HG03432 (cell line): ENCODE measurements around the gene FAM118A.
A peak's percentile ranks its signal among the peaks of the same experiment; 100 is the strongest.
"Not testable (repeated sequence)": the region's sequence is repeated elsewhere in the genome, so short reads cannot be mapped to it uniquely, and the experiment has no call there.

Experiments used
- ATAC-seq: cut with Tn5 transposase; IDR thresholded peaks from one replicate; pipeline ENCODE4 v1.9.1; 2021; ENCODE audit warnings: mild to moderate bottlenecking, moderate library complexity; ENCODE audit not compliant: unreplicated experiment

The FAM118A gene

DNA sequence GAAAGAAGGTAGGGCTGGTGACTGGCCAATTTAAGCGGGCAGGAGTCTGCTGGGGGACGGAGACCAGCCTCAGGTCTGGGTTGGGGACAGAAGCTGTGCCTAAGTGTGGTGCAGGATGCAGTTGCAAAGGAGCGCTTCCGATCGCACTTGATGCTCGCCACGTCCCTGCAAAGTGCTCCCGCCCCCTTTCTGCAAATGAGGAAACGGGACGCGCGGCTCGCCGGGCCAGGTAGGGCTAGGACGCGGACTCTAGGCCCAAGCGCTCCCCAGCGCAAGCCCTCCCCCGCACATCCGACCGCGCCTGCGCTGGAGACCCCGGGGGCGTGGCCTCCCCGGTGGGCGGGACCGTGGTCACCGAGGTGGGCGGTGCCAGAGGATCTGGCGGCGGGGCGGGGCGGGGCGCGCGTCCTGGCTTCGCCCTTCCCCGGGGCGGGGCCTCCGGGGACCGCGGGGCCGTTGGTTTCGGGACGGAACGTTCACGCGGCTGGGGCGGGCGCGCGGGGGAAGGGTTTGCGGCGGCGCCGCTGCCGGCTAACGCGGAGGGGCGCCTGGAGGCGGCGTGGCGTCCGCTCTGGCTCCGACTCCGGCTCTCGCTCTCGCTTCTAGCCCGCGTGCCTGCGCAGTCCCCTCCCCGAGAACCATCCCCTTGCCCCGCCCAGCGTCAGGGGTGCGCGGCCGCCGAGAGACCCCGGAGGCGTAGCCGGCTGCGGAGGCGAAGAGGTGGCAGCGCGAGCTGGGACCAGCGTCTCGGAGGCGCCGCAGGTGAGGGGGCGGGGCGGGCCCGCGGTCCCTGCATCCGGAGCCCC, at the start of gene FAM118A:
TSS of gene FAM118A (plus strand) at position 513 of the 806 bp plus-strand sequence. CDS start 12,446 bp downstream, outside the sequence.
- ATAC-seq, result peak; percentile 80

DNA sequence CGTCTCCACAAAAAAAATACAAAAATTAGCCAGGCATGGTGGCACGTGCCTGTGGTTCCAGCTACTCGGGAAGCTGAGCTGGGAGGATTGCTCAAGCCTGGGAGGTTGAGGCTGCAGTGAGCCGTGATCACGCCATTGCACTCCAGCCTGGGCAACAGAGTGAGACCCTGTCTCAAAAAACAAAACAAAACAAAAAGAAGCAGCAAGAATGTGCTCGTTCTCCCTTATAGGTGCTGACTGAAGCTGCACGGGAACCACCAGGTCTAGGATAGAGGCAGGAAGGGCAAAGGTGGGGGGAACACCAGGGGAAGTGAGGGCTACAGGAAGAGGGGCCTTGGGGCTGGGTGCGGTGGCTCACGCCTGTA, 49.4 kb upstream of the FAM118A start:
- not testable (repeated sequence) for ATAC-seq

DNA sequence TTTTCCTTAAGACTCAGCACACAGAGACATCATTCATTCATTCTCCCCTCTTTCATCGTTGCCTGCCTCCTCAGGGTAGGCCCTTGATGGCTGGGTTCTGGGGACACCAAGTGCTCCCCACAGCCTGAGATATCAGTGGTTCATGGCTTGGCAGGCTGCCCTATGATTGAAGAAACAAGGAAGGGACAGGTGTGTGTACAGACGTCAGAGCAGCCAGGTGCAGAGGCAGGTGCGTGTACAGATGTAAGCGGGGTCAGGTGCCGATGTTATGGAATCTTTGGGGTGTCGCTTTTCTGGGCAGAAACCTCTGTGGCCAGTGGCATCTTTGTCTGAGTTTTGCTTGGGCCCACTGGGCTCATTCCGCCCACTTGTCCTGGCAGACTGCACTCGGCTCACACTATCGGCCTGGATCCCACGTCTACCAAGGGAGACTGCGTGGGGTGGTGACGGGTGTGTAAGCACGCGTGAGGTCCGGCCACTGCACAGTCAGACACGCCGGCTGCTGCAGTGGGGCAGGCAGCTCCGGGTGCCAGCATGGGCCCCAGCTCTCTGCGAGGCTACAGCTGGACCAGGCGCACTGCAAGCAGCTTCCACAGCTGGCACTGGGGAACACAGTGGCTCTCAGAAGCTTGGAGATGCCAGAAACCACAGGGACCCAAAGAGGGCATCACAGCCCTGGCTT, 48.2 kb upstream of the FAM118A start:
- ATAC-seq, result no peak

DNA sequence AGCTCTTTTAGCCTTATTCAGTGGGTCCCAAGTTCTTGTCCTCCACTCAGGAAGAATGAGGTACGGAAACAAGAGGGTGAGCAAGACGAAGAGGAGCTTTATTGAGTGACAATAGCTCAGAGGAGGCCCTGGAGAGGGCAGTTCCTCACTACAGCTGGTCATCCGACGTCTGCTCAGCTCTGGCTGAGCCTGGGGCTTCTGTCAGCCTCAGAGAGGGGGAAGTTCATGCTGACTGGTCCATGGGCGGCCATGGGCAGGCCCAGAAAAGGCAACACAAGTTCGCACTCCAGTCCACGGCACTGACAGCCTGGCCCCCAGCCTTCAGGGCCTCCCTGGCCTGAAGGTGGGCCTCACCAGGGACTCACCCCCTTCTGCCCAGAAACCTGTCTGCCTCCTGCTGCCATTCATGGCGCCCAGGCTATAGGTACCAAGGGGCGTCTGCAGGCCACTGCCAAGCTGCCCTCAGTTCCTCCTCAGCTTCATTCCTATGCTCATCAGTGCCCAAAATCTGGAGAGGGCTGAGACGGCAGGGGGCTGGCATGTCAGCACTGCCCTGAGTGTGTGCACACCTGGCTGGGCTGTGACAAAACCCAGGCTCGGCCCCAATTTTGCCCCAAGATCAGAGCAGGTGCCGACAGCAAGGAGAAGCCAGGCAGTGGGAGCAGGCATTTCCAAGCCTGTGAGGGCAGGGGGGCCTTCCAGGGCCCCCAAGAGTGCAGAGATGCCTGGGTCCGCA, 47.4 kb upstream of the FAM118A start:
- ATAC-seq, result no peak

DNA sequence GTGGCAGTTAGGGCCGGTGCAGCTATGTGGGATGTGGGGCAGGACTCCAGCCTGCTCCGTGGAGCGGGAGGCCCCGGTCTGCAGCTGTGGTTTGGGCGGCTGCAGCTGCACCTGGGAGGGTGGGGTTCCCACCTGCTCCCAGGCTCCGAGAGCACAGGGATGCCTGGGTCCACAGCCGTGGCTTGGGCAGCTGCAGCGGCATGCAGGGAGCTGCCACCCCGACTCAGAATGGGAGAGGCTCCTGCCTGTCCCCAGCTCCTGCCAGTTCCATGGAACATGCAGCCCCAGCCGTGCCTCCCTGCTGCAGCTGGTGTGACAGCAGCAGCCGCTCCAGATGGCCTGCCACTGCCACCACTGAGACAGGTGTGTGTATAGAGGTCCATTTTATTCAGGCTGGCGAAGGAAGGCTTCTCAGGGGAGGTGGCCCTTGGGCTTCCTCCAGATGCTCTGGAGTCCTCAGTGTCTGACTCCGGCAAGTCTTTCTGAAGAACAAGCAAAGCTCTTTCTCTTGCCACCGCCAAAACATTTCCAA, 46.7 kb upstream of the FAM118A start:
- ATAC-seq, result peak; percentile 31

DNA sequence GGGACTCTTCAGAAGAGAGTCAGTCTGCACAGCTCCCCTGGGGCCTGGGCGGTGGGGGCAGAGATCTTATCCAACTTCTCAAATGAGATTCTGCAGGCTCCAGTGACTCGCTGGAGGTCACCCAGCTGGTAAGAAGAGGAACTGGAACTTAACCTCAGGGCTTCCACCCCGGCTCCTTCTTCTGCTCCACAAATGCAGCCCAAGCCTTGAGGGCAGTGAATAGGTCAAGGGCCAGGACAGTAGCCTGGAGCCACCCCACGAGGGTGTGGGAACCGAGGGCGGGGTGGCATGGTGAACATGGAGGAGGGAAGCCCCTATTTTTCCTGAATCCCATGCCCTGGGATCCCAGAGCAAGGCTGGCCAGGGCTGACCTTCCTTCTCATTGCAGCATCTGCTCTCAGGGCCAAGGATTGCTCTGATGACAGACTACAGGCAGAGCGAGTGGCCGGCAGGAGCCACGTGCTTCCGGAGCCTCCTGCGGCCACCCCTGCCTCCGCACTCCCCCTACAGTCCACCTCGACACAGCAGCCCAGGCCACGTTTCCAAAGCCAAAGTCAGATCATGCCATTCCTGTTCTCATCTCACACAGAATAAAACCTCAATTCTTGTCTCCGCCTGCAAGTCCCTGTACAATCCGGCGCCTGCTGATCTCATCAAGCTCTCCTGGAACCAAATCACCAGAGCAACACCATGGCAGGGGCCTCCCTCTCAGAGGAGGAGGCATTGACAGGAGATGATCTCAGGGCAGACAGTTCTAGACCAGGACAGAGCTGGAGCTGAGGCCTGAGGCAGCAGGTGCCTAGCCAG, 46.1 kb upstream of the FAM118A start:
- ATAC-seq, result peak; percentile 84

DNA sequence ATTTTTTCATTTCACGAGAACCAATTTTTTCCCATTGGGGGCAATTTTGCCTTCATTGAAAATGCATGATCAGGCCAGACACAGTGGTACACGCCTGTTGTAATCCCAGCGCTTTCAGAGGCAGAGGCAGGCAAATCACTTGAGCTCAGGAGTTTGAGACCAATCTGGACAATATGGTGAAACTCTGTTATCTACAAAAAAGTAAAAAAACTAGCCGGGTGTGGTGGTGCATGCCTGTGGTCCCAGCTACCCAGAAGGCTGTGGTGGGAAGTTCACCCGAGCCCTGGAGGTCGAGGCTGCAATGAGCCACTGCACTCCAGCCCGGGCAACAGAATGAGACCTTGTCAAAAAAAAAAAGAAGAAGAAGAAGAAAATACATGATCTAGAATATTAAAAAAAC, 44.2 kb upstream of the FAM118A start:
- no peak for ATAC-seq

DNA sequence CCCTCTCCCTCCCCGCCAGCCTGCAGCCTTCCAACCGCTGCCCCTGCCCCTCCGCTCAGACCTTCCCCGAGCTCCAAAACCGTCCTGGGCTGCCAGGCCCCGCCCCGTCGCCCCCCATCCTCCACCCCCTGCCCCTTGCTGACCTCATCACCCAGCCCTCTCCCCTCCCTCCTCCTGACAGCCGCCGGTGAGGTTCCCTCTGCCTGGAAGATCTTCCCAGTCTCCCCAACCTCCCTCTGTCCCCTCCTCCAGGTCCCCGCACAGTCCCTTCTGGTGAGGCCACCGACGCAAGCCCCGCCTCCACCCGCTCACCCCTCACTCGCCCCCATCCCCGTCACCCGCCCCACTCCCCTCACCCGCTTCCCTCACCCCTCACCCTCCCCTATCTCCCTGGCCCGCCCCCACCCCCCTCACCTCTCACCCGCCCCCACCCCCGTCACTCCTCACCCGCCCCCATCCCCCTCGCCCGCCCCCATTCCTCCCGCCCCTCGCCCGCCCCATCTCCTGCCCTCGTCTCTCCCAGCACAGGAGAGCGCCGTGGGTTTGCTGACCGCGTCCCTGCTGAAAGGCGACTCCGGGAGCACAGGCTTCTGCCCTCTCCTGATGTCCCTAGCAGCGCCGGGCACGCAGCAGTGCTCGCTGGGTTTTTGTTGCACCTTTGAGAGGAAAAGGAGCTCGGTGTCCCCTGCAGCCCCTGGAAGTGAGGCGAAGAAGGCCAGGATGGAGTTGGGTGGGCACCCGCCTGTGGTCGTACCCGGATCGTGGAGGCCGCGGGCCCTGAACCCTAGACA, 41.4 kb upstream of the FAM118A start:
- ATAC-seq, result peak; percentile 15

DNA sequence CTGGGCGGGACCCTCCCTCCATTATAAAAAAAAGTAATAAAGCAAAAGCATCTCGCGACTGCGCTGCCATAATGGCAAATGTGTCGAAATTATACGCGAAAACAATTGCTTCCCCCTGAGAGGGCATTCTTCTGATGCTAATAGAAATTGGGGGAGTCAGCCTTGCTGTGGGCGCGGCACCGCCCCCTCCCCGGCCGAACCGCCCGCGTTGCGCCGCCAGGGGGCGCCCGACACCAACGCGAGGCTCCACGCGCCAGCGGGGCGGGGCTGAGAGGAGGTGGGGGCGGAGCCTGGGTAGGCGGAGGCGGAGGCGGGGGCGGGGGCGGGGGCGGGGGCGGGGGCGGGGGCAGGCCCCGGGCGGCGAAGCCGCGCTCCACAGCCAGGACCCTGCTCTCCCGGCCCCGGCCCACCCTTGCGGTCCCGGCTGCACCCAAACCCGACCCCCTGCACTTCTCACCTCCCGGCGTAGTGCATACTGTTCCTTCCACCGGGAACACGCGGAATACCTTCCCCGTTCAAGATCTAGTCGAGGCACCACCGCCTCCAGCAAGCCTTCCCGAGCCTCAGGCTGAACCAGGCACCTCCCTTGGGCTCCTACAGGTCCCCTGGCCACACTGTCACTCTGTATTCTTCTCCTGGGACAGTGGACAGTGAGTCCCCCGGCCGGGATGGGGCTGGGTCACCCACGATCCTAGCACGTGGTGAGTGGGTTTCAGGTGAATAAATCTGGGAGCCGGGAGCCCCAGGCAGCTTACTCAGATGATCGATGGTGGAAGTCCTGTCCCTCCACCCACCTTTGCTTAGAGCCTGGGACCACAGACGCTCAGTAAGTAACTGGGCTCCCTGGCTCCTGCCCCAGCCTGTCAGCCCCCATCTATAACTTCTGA, 40.5 kb upstream of the FAM118A start:
- peak; percentile 76 for ATAC-seq

DNA sequence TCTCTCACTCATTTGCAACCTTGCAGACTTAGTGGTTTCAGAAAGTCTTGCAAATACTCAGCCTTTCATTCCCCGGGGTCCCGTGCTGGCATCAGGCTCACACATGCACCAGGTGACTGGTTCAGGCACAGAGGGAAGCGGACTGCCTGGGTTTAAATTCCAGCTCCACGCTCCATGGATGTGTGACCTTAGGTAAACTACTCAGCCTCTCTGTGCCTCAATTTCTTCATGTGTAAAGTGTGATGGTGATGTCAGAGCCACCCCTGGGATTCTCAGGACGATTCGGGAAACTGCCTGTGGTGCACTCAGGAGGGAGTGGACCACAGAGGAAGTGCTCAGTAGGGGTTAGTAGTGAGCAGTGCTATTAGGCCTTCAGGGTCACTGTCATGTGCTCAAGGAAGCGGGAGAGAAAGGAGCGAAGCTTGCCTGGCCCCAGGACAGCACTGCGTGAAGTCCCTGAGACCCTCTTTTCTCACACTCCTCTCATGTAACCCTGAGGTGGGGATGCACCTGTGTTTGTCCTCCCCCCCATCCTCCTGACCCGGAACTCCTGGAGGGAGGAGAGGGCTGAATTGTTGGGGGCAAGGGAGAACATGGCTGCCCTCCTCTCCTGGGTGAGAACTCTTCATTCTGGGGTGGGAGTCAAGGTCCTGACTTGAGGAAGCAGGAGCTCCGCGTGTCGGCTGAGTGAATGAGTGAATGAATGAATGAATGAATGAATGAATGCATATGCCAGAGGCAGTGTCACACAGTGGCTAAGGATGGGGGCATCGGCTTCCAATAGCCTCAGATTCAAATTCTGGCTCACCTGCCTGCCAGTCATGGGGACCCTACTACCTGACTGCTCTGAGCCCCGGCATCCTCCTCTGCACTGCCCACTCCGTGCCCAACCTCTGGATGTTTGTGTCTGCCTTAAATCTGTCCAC, 39.4 kb upstream of the FAM118A start:
- no peak for ATAC-seq

DNA sequence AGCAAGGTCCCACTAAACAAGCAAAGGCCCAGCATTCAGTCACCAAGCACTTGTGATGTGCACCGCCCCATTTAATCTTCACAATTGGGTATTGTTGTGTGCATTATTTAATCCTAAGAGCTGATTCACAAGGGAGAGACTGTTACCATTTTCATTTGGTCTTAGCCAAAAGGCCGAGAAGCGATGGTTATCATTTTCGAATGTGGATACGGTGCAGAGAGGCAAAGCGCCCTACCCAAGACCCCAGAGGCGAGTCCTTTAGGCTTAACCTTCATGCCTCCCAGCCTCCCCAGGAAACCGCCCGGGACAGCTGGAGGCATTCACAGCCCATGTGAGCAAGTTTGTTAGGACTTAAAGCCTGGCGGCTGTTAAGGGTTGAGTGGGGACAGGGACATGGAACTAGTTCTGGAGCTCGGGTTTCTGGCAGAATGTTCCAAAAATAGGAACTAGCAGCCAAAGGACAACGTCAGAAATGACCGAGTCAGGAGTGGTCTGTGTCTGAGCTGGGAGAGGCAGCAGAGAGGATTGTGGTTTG, 38.0 kb upstream of the FAM118A start:
- ATAC-seq, result no peak

DNA sequence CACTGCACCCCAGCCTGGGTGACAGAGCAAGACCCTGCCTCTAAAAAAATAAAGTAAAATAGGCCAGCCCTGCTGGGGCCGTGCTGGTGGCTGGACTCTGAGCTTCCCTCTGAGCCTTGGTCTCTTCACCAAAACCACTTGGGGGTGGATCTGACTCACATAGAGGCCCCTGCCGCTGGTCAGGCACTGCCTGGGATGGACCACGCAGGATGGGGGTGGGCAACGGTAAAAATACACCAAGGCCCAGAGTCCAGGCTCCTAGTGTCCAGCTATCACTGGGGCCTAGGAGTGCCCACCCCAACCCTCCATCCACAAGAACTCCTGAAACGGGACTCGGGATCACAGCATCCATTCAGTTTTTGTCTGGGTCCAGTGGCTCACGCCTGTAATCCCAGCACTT, 37.2 kb upstream of the FAM118A start:
- ATAC-seq, result no peak

DNA sequence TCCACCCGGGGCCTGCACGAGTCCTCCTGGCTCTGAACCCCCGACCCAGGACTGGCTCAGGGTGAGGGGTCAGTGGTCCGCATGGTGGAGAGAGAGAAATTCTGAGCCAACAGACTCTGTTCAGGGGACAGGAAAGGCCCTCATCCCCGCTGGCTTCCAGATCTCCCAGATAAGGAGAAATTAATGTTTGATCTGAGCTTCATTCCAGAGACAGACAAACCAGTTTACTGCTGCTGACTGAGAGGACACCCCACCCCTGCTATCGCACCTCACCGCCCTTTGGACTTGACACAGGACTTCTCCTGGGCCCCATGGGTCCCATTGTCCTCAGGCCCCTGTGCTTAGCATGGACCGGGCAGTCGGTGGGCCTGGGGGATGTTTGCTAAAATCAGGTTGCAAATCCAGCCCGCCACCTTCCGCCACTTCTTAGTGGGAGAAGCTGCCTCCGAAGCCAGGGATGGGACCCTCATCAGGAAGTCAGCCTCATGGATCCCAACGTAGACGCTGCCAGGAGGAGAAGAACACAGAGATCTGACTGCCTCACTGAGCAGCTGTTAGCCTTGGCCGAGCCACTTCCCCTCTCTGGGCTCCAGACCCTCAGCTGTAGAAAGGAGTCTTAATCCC, 36.2 kb upstream of the FAM118A start:
- ATAC-seq, result no peak

DNA sequence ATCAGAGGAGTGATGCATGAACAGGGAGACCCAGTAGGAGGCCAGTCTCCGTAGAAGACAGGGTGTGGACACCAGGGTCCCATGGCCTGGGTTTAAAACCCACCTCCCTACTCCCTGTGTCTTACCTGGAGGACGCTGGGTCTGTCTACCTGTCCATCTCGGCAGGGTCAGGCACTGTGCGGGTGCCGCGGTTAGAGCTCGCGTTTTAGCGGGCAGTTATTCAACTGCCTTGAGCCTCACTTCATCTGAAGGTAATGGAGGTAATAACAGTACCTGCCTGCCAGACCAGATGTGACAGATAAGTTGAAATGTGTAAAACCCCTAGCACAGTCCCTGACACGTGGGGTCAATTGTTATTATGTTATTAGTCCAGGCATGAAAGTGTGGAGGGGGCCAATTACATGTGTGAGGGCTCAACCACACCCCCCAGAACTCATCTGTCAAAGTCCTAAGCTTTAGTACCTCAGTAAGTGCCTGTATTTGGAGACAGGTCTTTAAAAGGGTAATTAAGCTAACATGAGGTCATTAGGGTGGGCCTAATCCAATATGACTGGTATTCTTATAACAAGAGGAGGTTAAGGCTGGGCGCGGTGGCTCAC, 33.1 kb upstream of the FAM118A start:
- no peak for ATAC-seq

DNA sequence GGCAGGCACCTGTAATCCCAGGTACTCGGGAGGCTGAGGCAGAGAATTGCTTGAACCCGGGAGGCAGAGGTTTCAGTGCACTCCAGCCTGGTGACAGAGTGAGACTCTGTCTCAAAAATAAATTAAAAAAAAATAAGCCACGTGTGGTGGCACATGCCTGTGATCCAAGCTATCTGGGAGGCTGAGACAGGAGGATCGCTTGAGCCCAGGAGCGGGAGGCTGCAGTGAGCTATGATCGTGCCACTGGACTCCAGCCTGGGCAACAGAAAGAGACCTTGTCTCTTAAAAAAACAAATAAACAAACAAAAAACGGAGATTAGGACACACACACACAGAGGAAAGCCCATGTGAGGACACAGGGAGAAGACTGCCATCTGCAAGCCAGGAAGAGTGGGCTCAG, 32.0 kb upstream of the FAM118A start:
- ATAC-seq, result not testable (repeated sequence)

DNA sequence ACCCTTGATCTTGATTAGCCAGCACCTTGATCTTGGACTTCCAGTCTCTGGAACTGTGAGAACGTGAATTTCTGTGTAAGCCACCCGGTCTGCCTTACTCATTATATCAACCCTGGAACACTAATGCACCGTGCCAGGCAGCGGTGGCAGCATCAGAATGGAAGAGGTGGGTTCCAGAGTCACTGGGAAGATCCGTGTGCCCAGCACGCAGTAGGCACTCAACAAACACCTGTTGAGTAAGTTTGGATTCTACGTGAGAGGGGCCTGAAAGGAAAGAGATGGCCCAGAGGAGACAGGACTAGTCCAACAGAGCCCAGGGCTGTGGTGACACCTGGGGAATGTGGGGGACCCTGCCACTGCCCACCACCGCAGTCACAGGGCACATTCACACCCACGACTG, 31.6 kb upstream of the FAM118A start:
- ATAC-seq, result no peak

DNA sequence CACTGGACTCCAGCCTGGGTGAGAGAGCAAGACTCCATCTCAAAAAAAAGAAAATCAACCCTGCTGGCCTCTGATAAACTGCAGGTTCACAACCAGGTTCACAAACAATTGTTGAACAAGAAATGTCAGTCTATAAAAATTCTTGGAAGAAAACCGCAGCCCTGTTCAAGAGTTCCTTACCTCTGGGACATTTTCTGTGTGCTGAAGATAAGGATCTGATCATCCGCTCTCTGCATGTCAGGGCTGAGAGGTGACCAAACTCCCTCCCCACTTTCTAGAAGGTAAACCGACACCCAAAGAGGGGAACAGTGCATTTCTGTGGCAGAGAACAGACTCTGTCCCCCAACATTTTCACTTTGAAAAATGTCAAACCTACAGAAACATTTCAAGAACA, 29.1 kb upstream of the FAM118A start:
- no peak for ATAC-seq
